Activated naive CD8-positive, alpha-beta T cell treated with anti-CD3 and anti-CD28 coated beads, Interleukin-2, amount 10 ng/mL, durations not matched to agents 7 days and 5 days (primary cell): ENCODE results near the gene QSOX1. TPM values are rescaled to one million over a fixed set of nuclear protein-coding genes. Genes with fewer than 3 reads are reported as not detected.
"Not testable (repeated sequence)": the region's sequence is repeated elsewhere in the genome, so short reads cannot be mapped to it uniquely, and the experiment has no call there.

Experiments used
- ATAC-seq: fragments of 150-1000 bp; cut with Tn5 transposase; one replicate; pipeline ENCODE4 v1.10.0; 2021; ENCODE audit warnings: low read depth, moderate library complexity
- POLR2A ChIA-PET: fragments of 350-600 bp; sonication (Branson Sonifier 250); formaldehyde crosslinking; loops from one replicate; lab custom pipeline; 2021; ENCODE audit warnings: antibody characterized with exemption; lab: Charles Lee
- DNase-seq: peaks from one replicate; pipeline ENCODE4 v3.0.0; 2021
- H3K27ac Mint-ChIP-seq: one replicate; pipeline ENCODE4 v1.8.0; 2022; ENCODE audit warnings: mild to moderate bottlenecking, mixed read lengths
- H3K27me3 Mint-ChIP-seq: one replicate; pipeline ENCODE4 v1.8.0; 2022; ENCODE audit warnings: mild to moderate bottlenecking, moderate library complexity, mixed read lengths
- H3K36me3 Mint-ChIP-seq: one replicate; pipeline ENCODE4 v1.8.0; 2021; ENCODE audit warnings: mild to moderate bottlenecking, mixed read lengths
- H3K4me1 Mint-ChIP-seq: one replicate; pipeline ENCODE4 v1.8.0; 2021; ENCODE audit warnings: mixed read lengths
- H3K4me3 Mint-ChIP-seq: one replicate; pipeline ENCODE4 v1.8.0; 2022; ENCODE audit warnings: mild to moderate bottlenecking, moderate library complexity, mixed read lengths
- H3K9me3 Mint-ChIP-seq: one replicate; pipeline ENCODE4 v1.8.0; 2021; ENCODE audit warnings: mixed read lengths
- total RNA-seq, 2 experiments: library from RNA; stranded (reverse); gene quantifications; one replicate each; pipeline ENCODE4 v1.2.3, GENCODE V29; 2021

QSOX1 gene
- total RNA-seq, 2 experiments from 2014 or later, result 22.8 to 27.1 TPM

- Mint-ChIP-seq H3K27ac (no peak overlapping the region), H3K36me3 (peaks cover 2% of the 10 kb centered on the region), H3K4me3 (no peak overlapping the region), H3K27me3 (no peaks in the 10 kb centered on the region), H3K9me3 (no peaks in the 10 kb centered on the region), H3K4me1 (peaks cover 11% of the 10 kb centered on the region)
- no peak for ATAC-seq
- POLR2A ChIA-PET, result no interaction called here
- DNase-seq, result no peak
Measured at GRCh38 chr1:180194048-180194425, 39.4 kb downstream of the QSOX1 start.

DNA sequence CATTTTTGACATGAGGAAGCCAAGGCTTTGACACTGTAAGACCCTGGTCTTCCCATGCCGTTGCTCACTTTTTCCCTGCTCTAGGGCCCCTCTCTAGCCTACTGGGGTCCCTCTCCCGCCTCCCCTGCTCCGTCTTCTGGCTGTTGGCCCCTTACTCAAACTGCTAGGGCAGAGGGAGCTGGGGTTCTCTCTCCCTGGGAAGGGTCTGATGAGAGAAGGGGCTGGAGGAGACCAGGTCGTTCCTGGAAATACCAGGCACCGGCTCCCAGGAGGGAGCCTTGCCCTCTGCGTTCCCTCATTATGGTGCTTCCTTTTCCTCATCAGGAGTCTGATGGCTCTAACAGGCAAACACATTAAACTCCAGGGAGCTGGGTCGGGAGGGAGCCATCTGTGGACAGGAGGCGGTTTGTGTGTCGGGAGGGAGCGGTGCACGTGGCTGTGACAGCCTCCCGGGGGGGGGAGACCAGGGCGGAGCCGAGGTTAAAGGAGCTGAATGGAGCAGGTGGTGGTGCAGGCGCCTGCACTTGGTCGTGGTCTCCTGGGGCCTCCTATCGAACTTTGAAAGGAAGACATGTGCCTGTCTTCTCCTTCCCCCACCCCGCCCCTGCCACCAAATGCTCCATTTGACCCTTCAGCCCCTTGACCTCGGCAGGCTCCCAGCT, 40.0 kb downstream of the QSOX1 start:
- Mint-ChIP-seq H3K36me3 (peaks cover 2% of the 10 kb centered on the region), H3K27ac (no peak overlapping the region), H3K27me3 (no peaks in the 10 kb centered on the region), H3K9me3 (no peaks in the 10 kb centered on the region), H3K4me3 (no peak overlapping the region), H3K4me1 (peaks cover 11% of the 10 kb centered on the region)
- ATAC-seq (no peak), DNase-seq (no peak)
- POLR2A ChIA-PET, result no interaction called here

DNA sequence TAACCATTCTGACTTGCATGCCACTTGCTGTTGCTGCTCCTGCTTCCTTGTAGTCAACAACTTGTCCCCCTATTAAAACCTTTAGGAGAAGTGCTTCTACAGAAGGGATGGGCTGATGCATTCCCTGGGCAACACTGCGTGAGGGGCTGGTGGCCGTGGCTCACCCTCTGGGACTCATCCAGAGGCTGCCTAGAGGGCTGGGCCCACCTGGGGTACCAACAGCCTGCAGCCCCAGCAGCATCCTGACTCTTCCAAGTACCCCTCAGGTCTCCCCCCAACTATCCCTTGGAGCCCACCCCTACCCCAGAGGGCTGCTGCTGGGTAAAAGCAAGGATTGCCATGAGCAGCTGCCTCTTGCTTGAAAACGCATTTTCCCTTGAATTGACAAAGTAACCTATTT, 40.7 kb downstream of the QSOX1 start:
- no peak for DNase-seq
- Mint-ChIP-seq H3K4me1 (peaks cover 11% of the 10 kb centered on the region), H3K4me3 (no peak overlapping the region), H3K27me3 (no peaks in the 10 kb centered on the region), H3K9me3 (no peaks in the 10 kb centered on the region), H3K27ac (no peak overlapping the region), H3K36me3 (peaks cover 2% of the 10 kb centered on the region)
- ATAC-seq, result no peak
- POLR2A ChIA-PET, result no interaction called here

GRCh38 chr1:180195916-180196315, 41.2 kb downstream of the QSOX1 start:
- DNase-seq (no peak), ATAC-seq (no peak)
- Mint-ChIP-seq H3K4me1 (peaks cover 11% of the 10 kb centered on the region), H3K27ac (no peak overlapping the region), H3K27me3 (no peaks in the 10 kb centered on the region), H3K4me3 (no peak overlapping the region), H3K36me3 (peaks cover 2% of the 10 kb centered on the region), H3K9me3 (no peaks in the 10 kb centered on the region)
- POLR2A ChIA-PET, result no interaction called here

- DNase-seq (no peak), ATAC-seq (no peak)
- Mint-ChIP-seq H3K27me3 (no peaks in the 10 kb centered on the region), H3K36me3 (peaks cover 2% of the 10 kb centered on the region), H3K4me3 (no peak overlapping the region), H3K4me1 (peaks cover 9% of the 10 kb centered on the region), H3K9me3 (no peaks in the 10 kb centered on the region), H3K27ac (no peak overlapping the region)
- POLR2A ChIA-PET, result no interaction called here
Measured at GRCh38 chr1:180196436-180197003, 41.9 kb downstream of the QSOX1 start.

DNA sequence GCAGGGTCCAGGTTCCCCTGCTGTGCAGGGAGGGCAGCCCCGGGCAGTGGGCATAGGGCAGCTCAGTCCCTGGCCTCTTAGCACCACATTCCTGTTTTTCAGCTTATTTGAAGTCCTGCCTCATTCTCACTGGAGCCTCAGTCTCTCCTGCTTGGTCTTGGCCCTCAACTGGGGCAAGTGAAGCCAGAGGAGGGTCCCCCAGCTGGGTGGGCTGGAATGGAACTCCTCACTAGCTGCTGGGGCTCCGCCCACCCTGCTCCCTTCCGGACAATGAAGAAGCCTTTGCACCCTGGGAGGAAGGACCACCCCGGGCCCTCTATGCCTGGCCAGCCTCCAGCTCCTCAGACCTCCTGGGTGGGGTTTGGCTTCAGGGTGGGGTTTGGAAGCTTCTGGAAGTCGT, 42.6 kb downstream of the QSOX1 start:
- DNase-seq (no peak), ATAC-seq (no peak)
- Mint-ChIP-seq H3K36me3 (peaks cover under 1% of the 10 kb centered on the region), H3K9me3 (no peaks in the 10 kb centered on the region), H3K4me3 (no peak overlapping the region), H3K27ac (no peak overlapping the region), H3K27me3 (no peaks in the 10 kb centered on the region), H3K4me1 (peaks cover 7% of the 10 kb centered on the region)
- POLR2A ChIA-PET, result no interaction called here

DNA sequence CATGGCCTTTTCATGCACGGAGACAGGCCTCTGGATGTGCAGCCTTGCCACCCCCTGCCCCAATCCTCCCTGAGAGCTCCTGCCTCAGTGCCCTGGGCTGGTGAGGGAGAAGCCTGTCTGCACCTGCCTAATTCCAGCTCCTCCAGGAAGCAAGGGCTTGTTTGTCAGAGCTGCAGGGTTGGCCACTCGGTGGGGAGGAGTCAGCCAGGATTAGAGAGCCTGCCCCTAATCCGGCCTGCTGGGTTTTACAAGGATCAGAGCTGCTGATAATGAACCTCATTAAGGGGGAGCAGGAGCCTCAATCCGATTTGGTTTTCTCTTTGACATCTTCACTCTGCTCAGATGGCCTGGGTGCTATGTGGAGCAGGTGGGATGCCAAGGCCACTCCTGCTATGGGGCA, 43.5 kb downstream of the QSOX1 start:
- ATAC-seq (no peak), DNase-seq (no peak)
- Mint-ChIP-seq H3K9me3 (no peaks in the 10 kb centered on the region), H3K27ac (no peak overlapping the region), H3K4me3 (no peak overlapping the region), H3K27me3 (no peaks in the 10 kb centered on the region), H3K4me1 (no peaks in the 10 kb centered on the region), H3K36me3 (no peaks in the 10 kb centered on the region)
- POLR2A ChIA-PET, result no interaction called here

- ATAC-seq, result no peak
- Mint-ChIP-seq H3K27me3 (no peaks in the 10 kb centered on the region), H3K36me3 (no peaks in the 10 kb centered on the region), H3K27ac (no peak overlapping the region), H3K4me1 (no peaks in the 10 kb centered on the region), H3K4me3 (no peak overlapping the region), H3K9me3 (no peaks in the 10 kb centered on the region)
- DNase-seq, result no peak
- POLR2A ChIA-PET, result no interaction called here
Measured at GRCh38 chr1:180198611-180199010, 43.9 kb downstream of the QSOX1 start.

GRCh38 chr1:180199018-180199417, 44.3 kb downstream of the QSOX1 start:
- Mint-ChIP-seq H3K27me3 (no peaks in the 10 kb centered on the region), H3K4me3 (no peak overlapping the region), H3K36me3 (no peaks in the 10 kb centered on the region), H3K9me3 (no peaks in the 10 kb centered on the region), H3K4me1 (no peaks in the 10 kb centered on the region), H3K27ac (no peak overlapping the region)
- DNase-seq (no peak), ATAC-seq (no peak)
- POLR2A ChIA-PET, result no interaction called here

DNA sequence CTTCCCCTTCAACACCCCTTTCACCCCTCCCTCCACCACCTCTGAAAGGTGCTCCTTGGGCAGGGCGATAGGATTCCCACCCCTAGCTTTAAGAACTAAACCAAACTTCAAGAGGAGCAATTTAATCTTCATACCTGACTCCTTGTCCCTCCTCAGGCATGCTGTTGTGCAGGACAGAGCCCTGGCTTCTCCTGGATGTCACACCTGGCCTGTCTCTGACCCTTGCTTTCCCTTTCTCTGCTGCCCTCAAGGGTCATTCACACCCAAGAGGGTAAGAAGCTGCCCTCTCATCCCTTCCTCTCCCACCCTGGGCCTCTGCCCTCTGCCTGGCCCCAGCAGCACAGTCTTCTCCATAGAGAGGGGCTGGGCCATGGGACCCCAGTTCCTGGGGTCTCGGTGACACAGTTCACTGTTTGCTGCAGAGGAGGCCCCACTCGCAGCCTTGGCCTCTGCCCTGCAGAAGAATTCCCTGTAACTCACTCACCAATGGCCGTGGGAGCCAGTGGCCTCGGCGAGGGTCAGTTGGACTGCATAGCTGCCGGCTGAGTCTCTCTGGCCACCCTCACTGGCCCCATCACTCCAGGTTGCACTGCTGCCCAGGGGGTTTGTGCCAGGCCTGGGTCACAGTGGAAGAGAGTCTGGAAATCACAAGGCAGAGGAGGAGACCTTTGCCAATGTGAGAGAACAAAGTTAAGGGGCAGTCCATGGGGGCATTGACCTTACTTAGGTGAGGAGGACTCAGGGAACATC, 47.0 kb downstream of the QSOX1 start:
- H3K4me3 Mint-ChIP-seq, result no peak overlapping the region
- no peaks in the 10 kb centered on the region for H3K9me3 Mint-ChIP-seq

DNA sequence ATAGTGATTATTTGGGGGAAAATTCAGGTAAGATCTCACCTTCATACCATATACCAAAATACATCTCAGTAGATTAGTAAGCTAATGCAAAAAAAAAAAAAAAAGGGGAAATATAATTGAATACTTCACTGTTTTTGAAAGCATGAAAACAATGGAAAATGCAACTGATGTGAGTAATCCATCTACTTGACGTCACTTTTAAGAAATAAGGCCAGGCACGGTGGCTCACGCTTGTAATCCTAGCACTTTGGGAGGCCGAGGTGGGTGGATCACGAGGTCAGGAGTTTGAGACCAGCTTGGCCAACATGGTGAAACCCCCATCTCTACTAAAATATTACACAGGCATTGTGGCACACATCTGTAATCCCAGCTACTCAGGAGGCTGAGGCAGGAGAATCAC, 47.9 kb downstream of the QSOX1 start:
- H3K4me3 Mint-ChIP-seq, H3K4me1 Mint-ChIP-seq, H3K36me3 Mint-ChIP-seq, DNase-seq, POLR2A ChIA-PET, H3K27ac Mint-ChIP-seq, H3K27me3 Mint-ChIP-seq, H3K9me3 Mint-ChIP-seq, ATAC-seq: not testable (repeated sequence)

More for the DNA sequence above, 47.0 kb downstream of the QSOX1 start:
- Mint-ChIP-seq H3K4me1 (no peaks in the 10 kb centered on the region), H3K27ac (no peak overlapping the region), H3K27me3 (no peaks in the 10 kb centered on the region), H3K36me3 (no peaks in the 10 kb centered on the region)
- no peak for DNase-seq
- POLR2A ChIA-PET, result no interaction called here
- ATAC-seq, result no peak

DNA sequence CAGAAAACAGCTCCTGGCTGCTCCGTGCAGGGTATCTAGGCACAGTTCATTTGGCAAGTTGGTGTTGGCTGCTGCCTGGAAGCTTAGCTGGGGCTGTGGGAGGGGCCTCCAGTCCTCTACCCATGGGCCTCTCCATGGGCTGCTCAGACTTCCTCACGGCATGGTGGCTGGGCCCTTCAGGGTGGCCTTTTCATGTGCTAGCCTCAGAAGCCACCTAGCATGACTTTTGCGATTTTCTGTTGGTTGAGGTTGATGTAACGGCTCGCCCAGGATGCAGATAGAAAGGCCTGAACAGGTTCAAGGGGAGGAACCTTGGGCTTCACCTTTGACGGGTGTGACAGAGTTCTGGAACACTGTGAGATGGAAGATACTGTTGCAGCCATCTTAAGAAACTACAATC, 49.6 kb downstream of the QSOX1 start:
- Mint-ChIP-seq H3K9me3 (no peaks in the 10 kb centered on the region), H3K27ac (no peak overlapping the region), H3K4me3 (no peak overlapping the region), H3K27me3 (peaks cover 7% of the 10 kb centered on the region), H3K4me1 (no peaks in the 10 kb centered on the region), H3K36me3 (no peaks in the 10 kb centered on the region)
- ATAC-seq, result no peak
- DNase-seq, result no peak
- POLR2A ChIA-PET, result no interaction called here

DNA sequence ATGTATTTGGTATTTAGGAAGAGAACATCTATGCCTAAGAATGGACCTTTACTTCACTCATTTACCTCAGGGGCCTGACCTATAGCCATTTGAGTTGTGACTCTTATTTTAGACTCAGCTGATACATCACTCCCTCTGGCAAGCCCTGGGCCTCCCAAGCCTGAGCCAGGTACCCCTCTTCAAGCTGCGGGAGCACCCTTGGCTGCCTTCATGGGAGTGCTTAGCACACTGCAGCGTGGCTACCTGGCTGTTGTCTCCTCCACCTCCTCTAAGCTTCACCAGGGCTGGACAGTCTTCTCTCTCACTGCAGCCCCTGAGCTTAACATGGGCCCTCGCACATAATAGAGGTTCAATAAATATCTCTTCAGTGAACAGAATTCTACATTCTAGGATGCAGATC, 51.9 kb downstream of the QSOX1 start:
- H3K9me3 Mint-ChIP-seq, result no peaks in the 10 kb centered on the region
- H3K27me3 Mint-ChIP-seq, result peaks cover 15% of the 10 kb centered on the region
- POLR2A ChIA-PET, result no interaction called here
- no peak for DNase-seq
- H3K27ac Mint-ChIP-seq, result no peak overlapping the region
- H3K36me3 Mint-ChIP-seq, result no peaks in the 10 kb centered on the region
- no peak overlapping the region for H3K4me3 Mint-ChIP-seq
- H3K4me1 Mint-ChIP-seq, result no peaks in the 10 kb centered on the region
- ATAC-seq, result no peak

DNA sequence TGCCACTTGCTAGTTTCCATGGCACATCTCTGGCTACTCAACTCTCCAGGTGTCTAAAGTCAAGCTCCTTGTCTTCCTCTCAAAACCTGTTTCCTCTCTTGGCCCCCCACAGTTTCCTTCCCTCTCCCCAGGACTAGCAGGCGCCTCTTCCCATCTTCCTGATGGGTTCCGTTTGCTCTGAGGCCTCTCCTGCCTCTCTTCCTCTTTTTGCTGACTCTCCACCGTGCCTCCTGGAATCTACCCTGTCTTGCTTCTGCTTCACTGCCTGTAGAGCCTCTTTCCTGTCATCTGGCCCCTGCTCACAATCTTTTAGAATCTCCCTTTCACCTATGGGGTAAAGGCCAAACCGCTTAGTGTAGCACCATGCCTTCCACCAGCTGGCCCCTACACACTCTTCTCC, 53.6 kb downstream of the QSOX1 start:
- ATAC-seq, result no peak

More for the DNA sequence above, 53.6 kb downstream of the QSOX1 start:
- Mint-ChIP-seq H3K27ac (no peak overlapping the region), H3K4me3 (no peak overlapping the region), H3K27me3 (peaks cover 25% of the 10 kb centered on the region), H3K36me3 (no peaks in the 10 kb centered on the region), H3K9me3 (no peaks in the 10 kb centered on the region), H3K4me1 (peaks cover under 1% of the 10 kb centered on the region)
- POLR2A ChIA-PET, result no interaction called here
- no peak for DNase-seq
